Hepatocyte (in vitro differentiated cells): ENCODE data around the gene RNF182. TPM values are rescaled to one million over a fixed set of nuclear protein-coding genes. Genes with fewer than 3 reads are reported as not detected.

Experiments used
- DNase-seq: peaks from one replicate; pipeline ENCODE4 v3.0.0-alpha.2; 2016; ENCODE audit warnings: low spot score
- H2AFZ ChIP-seq: fragments of 200-600 bp; sonication (generic); 2 replicates; pipeline ENCODE4 v1.6.0; 2016; ENCODE audit warnings: antibody characterized with exemption, mild to moderate bottlenecking
- H3K27ac ChIP-seq: fragments of 200-600 bp; sonication (generic); 2 replicates; pipeline ENCODE4 v1.5.1; 2016; ENCODE audit warnings: mild to moderate bottlenecking
- H3K27me3 ChIP-seq: fragments of 200-600 bp; sonication (generic); 2 replicates; pipeline ENCODE4 v1.6.1; 2016
- H3K36me3 ChIP-seq: fragments of 200-600 bp; sonication (generic); replicated peaks from 2 replicates; pipeline ENCODE4 v1.5.1; 2016; ENCODE audit warnings: low read depth; ENCODE audit not compliant: insufficient read depth
- H3K4me1 ChIP-seq: fragments of 200-600 bp; sonication (generic); 2 replicates; pipeline ENCODE4 v1.5.1; 2016; ENCODE audit warnings: mild to moderate bottlenecking, moderate library complexity; ENCODE audit not compliant: insufficient read depth
- H3K4me2 ChIP-seq: fragments of 200-600 bp; sonication (generic); 2 replicates; pipeline ENCODE4 v1.6.0; 2016
- H3K4me3 ChIP-seq: fragments of 200-600 bp; sonication (generic); 2 replicates; pipeline ENCODE4 v1.5.1; 2016; ENCODE audit warnings: mild to moderate bottlenecking
- H3K79me2 ChIP-seq: fragments of 200-600 bp; sonication (generic); 2 replicates; pipeline ENCODE4 v1.6.0; 2017; ENCODE audit warnings: mild to moderate bottlenecking
- H3K9me2 ChIP-seq: fragments of 200-600 bp; sonication (generic); replicated peaks from 2 replicates; pipeline ENCODE4 v1.6.0; 2017; ENCODE audit warnings: mild to moderate bottlenecking; ENCODE audit not compliant: insufficient read depth
- H3K9me3 ChIP-seq: fragments of 200-600 bp; sonication (generic); 2 replicates; pipeline ENCODE4 v1.5.1; 2016; ENCODE audit warnings: low read depth, mild to moderate bottlenecking
- H4K20me1 ChIP-seq: fragments of 200-600 bp; sonication (generic); 2 replicates; pipeline ENCODE4 v1.6.0; 2016; ENCODE audit warnings: mild to moderate bottlenecking; ENCODE audit not compliant: insufficient read depth, poor library complexity, severe bottlenecking
- CTCF ChIP-seq: fragments of 200-600 bp; sonication (generic); IDR thresholded peaks from 2 replicates; pipeline ENCODE4 v1.5.1; 2016; ENCODE audit warnings: antibody characterized with exemption, mild to moderate bottlenecking; ENCODE audit not compliant: poor library complexity
- EZH2 ChIP-seq: fragments of 200-600 bp; sonication (generic); IDR thresholded peaks from 2 replicates; pipeline ENCODE4 v1.6.1; 2016; ENCODE audit warnings: antibody characterized with exemption, mild to moderate bottlenecking, borderline replicate concordance
- EZH2phosphoT487 ChIP-seq: fragments of 200-600 bp; sonication (generic); IDR thresholded peaks from one replicate; pipeline ENCODE4 v1.6.1; 2018; ENCODE audit warnings: antibody characterized with exemption, mild to moderate bottlenecking, low read depth, moderate library complexity; ENCODE audit not compliant: unreplicated experiment, severe bottlenecking
- WGBS: methylation state at CpG from one replicate; pipeline ENCODE4 v1.1.6; 2016; ENCODE audit warnings: low lambda C conversion rate; ENCODE audit errors: missing lambda C conversion rate; 5-methylcytosine and 5-hydroxymethylcytosine counted together
- polyA plus RNA-seq: library from polyadenylated mRNA; unstranded; fragments of >200 nt; fragmentation: Nextera tagmentation; extraction: Ambion mirVana; gene quantifications from 2 replicates; pipeline ENCODE4 v1.2.1, GENCODE V29; 2016
- total RNA-seq: library from RNA; depleted of rRNA; stranded (reverse); fragments of >200 nt; gene quantifications from 2 replicates; pipeline ENCODE4 v1.2.3, GENCODE V29; 2014

The RNF182 gene
- total and polyA plus RNA-seq, 2 experiments from 2014 or later: 2.0 TPM; not detected in 1

GRCh38 chr6:14000901-14001300, 76.1 kb downstream of the RNF182 start:
- WGBS: 80% methylated on average over 3 of the region's 3 CpGs
- Histone ChIP-seq H3K27me3 (no peaks in the 10 kb centered on the region), H3K9me2 (no peaks in the 10 kb centered on the region), H3K36me3 (no peaks in the 10 kb centered on the region), H3K4me3 (no peak overlapping the region), H2AFZ (no peak overlapping the region), H3K79me2 (no peaks in the 10 kb centered on the region), H4K20me1 (no peaks in the 10 kb centered on the region), H3K4me2 (no peak overlapping the region), H3K4me1 (no peaks in the 10 kb centered on the region), H3K9me3 (no peaks in the 10 kb centered on the region), H3K27ac (no peak overlapping the region)
- TF ChIP-seq CTCF (no peak), EZH2 (no peak), EZH2phosphoT487 (no peak)
- DNase-seq: no peak

- peak; percentile 65 for DNase-seq
- WGBS: 59% methylated on average over 13 of the region's 13 CpGs
- H3K27ac ChIP-seq: no peak overlapping the region
Measured at GRCh38 chr6:14001329-14002012, 76.7 kb downstream of the RNF182 start.

GRCh38 chr6:14002176-14002947, 77.6 kb downstream of the RNF182 start:
- Histone ChIP-seq H3K36me3 (no peaks in the 10 kb centered on the region), H4K20me1 (no peaks in the 10 kb centered on the region), H3K4me2 (no peak overlapping the region), H3K27ac (no peak overlapping the region), H3K4me1 (no peaks in the 10 kb centered on the region), H3K4me3 (no peak overlapping the region), H2AFZ (no peak overlapping the region), H3K79me2 (no peaks in the 10 kb centered on the region), H3K9me3 (no peaks in the 10 kb centered on the region), H3K9me2 (no peaks in the 10 kb centered on the region), H3K27me3 (no peaks in the 10 kb centered on the region)
- TF ChIP-seq EZH2phosphoT487 (no peak), CTCF (no peak), EZH2 (no peak)
- DNase-seq: no peak
- 98% methylated on average over 35 of the region's 47 CpGs for WGBS

More at GRCh38 chr6:14001329-14002012, 76.7 kb downstream of the RNF182 start:
- H3K9me3 ChIP-seq: no peaks in the 10 kb centered on the region
- no peak overlapping the region for H3K4me2 ChIP-seq
- no peak overlapping the region for H2AFZ ChIP-seq
- no peaks in the 10 kb centered on the region for H3K9me2 ChIP-seq
- H3K27me3 ChIP-seq: no peaks in the 10 kb centered on the region
- no peaks in the 10 kb centered on the region for H3K4me1 ChIP-seq
- no peaks in the 10 kb centered on the region for H3K36me3 ChIP-seq
- TF ChIP-seq EZH2 (no peak), CTCF (no peak), EZH2phosphoT487 (no peak)
- H3K4me3 ChIP-seq: no peak overlapping the region
- H3K79me2 ChIP-seq: no peaks in the 10 kb centered on the region
- H4K20me1 ChIP-seq: no peaks in the 10 kb centered on the region
